ENCODE measurements around the gene CLASP1. TPM values are rescaled to one million over a fixed set of nuclear protein-coding genes. Genes with fewer than 3 reads are reported as not detected.

CLASP1 gene
- total and polyA plus RNA-seq, 2 experiments from 2014 or later: 20.1 to 37.4 TPM

DNA sequence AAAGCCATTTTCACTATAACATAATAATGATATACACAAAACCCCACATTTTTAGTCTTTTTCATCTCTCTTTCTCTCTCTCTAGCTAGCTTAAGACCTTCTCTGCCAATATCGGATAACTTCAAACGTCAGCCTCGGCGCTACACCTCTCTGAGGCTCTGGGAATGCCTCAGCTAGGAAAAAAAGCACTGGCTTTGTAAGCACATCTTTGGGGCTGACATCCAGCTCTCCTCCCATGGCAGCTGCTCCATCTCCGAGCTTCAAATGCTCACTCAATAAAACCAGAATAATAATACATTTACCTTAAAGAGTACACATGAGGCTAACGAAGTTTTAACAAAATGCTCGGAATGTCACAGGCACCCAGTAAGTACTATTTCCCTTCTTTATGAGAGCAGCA, 107.8 kb downstream of the CLASP1 start:
- H3K4me3 ChIP-seq: no peak overlapping the region
- in situ Hi-C loops (cut with MboI): loop anchor here (25.0 kb wide), 1 partner anchor 171 kb away; no protein-coding TSS in a partner anchor

DNA sequence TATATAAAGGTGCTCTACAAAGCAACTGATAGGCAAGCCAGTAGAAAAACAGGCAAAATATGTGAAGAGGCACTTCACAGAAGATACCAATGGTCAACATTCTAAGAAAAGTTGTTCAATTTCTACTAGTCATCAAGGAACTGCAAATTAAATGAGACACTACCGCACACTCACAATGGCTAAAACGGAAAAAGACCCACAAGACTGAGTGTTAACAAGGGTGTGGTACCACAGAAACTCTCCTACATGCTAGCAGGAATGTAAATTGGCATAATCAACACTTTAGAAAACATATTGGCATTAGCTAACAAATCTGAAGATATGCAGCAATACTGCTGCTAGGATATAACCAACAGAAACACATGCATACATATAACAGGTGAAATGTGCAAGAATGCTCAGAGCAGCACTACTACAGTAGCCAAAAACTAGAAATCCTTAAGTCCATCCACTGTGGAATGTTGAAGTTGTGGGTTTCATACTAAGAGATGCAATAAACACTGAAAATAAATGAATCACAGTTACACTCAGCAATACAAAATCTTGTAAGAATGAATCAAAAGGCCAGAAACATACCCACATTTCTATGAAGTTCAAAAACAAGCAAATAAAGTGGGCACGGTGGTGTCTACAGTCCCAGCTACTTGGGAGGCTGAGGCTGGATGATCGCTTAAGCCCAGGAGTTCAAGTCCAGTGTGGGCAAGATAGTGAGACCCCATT, 109.4 kb downstream of the CLASP1 start:
- Histone ChIP-seq H3K36me3 (ENCODE audit: low read depth) (no peaks in the 10 kb centered on the region), H4K20me1 (ENCODE audit: insufficient read depth) (peaks cover 37% of the 10 kb centered on the region; the same call in 1 of the 2 replicates), H3K79me2 (ENCODE audit: insufficient read depth) (peaks cover 99% of the 10 kb centered on the region), H3K9me2 (ENCODE audit: insufficient read depth) (no peaks in the 10 kb centered on the region), H2AFZ (no peak overlapping the region), H3K27me3 (replicated peaks; ENCODE audit: insufficient read depth) (no peaks in the 10 kb centered on the region), H3K4me3 (no peak overlapping the region), H3K9me3 (ENCODE audit: low read depth) (no peaks in the 10 kb centered on the region), H3K9ac (no peak overlapping the region), H3F3A (ENCODE audit: insufficient read depth) (peaks cover 18% of the 10 kb centered on the region), H3K4me2 (ENCODE audit: unreplicated experiment) (peak overlapping the region; percentile 6), H3K4me1 (ENCODE audit: insufficient read depth) (peaks cover 16% of the 10 kb centered on the region), H3K27ac (no peak overlapping the region)
- TF ChIP-seq EZH2phosphoT487 (IDR thresholded peaks at IDR 0.05; ENCODE audit: insufficient read depth, low read depth) (no peak), EZH2 (IDR thresholded peaks at IDR 0.05; ENCODE audit: insufficient read depth, poor library complexity, severe bottlenecking) (no peak)
- DNase-seq: peak; percentile 47
- WGBS, 2 experiments (ENCODE audit: low coverage in 1 of 2, low lambda C conversion rate in 2 of 2, missing lambda C conversion rate in 2 of 2): 66 to 70% methylated on average over 4 of the region's 4 CpGs
- in situ Hi-C loops (cut with MboI): loop anchor here (25.0 kb wide), 1 partner anchor 172 kb away; no protein-coding TSS in a partner anchor

More for the DNA sequence above, 107.8 kb downstream of the CLASP1 start:
- Histone ChIP-seq H3K4me2 (ENCODE audit: unreplicated experiment) (no peak overlapping the region), H3K27ac (no peak overlapping the region), H3K79me2 (ENCODE audit: insufficient read depth) (peaks cover 100% of the 10 kb centered on the region), H3K36me3 (ENCODE audit: low read depth) (no peaks in the 10 kb centered on the region), H4K20me1 (ENCODE audit: insufficient read depth) (peaks cover 42% of the 10 kb centered on the region; the same call in 1 of the 2 replicates), H3F3A (ENCODE audit: insufficient read depth) (peaks cover 18% of the 10 kb centered on the region), H3K27me3 (replicated peaks; ENCODE audit: insufficient read depth) (no peaks in the 10 kb centered on the region), H3K4me1 (ENCODE audit: insufficient read depth) (peaks cover 16% of the 10 kb centered on the region), H3K9ac (no peak overlapping the region), H2AFZ (no peak overlapping the region), H3K9me2 (ENCODE audit: insufficient read depth) (no peaks in the 10 kb centered on the region), H3K9me3 (ENCODE audit: low read depth) (no peaks in the 10 kb centered on the region)
- WGBS, 2 experiments (ENCODE audit: low coverage in 1 of 2, low lambda C conversion rate in 2 of 2, missing lambda C conversion rate in 2 of 2): 60 to 68% methylated on average over 7 of the region's 7 CpGs
- DNase-seq: no peak
- TF ChIP-seq EZH2 (IDR thresholded peaks at IDR 0.05; ENCODE audit: insufficient read depth, poor library complexity, severe bottlenecking) (no peak), EZH2phosphoT487 (IDR thresholded peaks at IDR 0.05; ENCODE audit: insufficient read depth, low read depth) (no peak)

DNA sequence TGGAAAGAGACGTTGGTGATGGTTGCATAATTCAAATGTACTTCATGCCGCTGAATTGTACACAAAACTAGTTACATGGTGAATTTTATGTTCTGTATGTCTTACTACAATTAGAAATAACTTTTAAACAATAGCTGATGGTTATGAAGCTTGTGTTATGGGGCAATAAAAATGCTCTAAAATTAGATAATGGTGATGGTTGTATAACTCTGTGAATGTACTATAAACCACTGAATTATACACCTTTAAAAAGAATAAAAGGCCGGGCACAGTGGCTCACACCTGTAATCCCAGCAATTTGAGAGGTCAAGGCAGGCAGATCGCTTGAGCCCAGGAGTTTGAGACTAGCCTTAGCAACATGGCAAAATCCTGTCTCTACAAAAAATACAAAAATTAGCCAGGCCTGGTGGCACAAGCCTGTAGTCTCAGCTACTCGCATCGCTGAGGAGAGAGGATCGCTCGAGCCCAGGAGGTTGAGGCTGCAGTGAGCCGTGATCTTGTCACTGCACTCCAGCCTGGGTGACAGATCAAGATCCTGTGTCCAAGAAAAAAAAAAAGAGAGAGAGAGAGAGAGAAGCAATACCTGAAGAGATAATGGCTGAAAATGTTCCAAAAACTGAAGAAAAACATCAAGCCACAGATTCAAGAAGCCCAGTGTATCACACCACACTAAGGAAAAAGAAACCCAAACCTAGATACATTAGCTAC, 112.3 kb downstream of the CLASP1 start:
- Histone ChIP-seq H3F3A (ENCODE audit: insufficient read depth) (peaks cover 18% of the 10 kb centered on the region), H3K4me2 (ENCODE audit: unreplicated experiment) (no peak overlapping the region), H3K9me3 (ENCODE audit: low read depth) (no peaks in the 10 kb centered on the region), H3K9me2 (ENCODE audit: insufficient read depth) (no peaks in the 10 kb centered on the region), H3K36me3 (ENCODE audit: low read depth) (no peaks in the 10 kb centered on the region), H3K9ac (no peak overlapping the region), H2AFZ (no peak overlapping the region), H3K4me1 (ENCODE audit: insufficient read depth) (peaks cover 20% of the 10 kb centered on the region), H3K27me3 (replicated peaks; ENCODE audit: insufficient read depth) (no peaks in the 10 kb centered on the region), H3K4me3 (no peak overlapping the region), H4K20me1 (ENCODE audit: insufficient read depth) (peaks cover 20% of the 10 kb centered on the region; the same call in 1 of the 2 replicates), H3K79me2 (ENCODE audit: insufficient read depth) (peaks cover 98% of the 10 kb centered on the region), H3K27ac (no peak overlapping the region)
- WGBS, 2 experiments (ENCODE audit: low coverage in 1 of 2, low lambda C conversion rate in 2 of 2, missing lambda C conversion rate in 2 of 2): 93% methylated on average over 9 of the region's 9 CpGs
- TF ChIP-seq EZH2 (IDR thresholded peaks at IDR 0.05; ENCODE audit: insufficient read depth, poor library complexity, severe bottlenecking) (no peak), EZH2phosphoT487 (IDR thresholded peaks at IDR 0.05; ENCODE audit: insufficient read depth, low read depth) (no peak)
- in situ Hi-C loops (cut with MboI): loop anchor here (25.0 kb wide), 1 partner anchor 175 kb away; no protein-coding TSS in a partner anchor
- DNase-seq: no peak

DNA sequence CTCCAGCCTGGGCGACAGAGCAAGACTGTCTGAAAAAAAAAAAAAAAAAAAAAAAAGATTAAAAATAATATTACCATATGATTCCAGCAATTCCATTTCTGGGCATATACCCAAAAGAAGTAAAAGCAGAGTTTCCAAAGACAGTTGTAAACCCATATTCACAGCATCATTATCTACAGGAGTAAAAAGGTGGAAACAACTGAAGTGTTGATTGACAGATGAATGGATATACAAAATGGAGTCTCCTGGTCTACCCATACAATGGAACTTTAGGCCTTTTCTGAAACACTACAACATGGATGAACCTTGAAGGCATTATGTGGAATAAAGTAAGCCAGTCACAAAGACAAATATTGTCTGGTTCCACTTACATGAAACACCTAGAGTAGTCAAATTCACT, 112.9 kb downstream of the CLASP1 start:
- Histone ChIP-seq H3K9me2 (ENCODE audit: insufficient read depth) (no peaks in the 10 kb centered on the region), H3K79me2 (ENCODE audit: insufficient read depth) (peaks cover 91% of the 10 kb centered on the region), H3K36me3 (ENCODE audit: low read depth) (no peaks in the 10 kb centered on the region), H3K4me2 (ENCODE audit: unreplicated experiment) (no peak overlapping the region), H3K4me3 (no peak overlapping the region), H3K27me3 (replicated peaks; ENCODE audit: insufficient read depth) (no peaks in the 10 kb centered on the region), H2AFZ (no peak overlapping the region), H3F3A (ENCODE audit: insufficient read depth) (peaks cover 24% of the 10 kb centered on the region), H3K9ac (no peak overlapping the region), H4K20me1 (ENCODE audit: insufficient read depth) (peaks cover 20% of the 10 kb centered on the region; the same call in 1 of the 2 replicates), H3K9me3 (ENCODE audit: low read depth) (no peaks in the 10 kb centered on the region), H3K4me1 (ENCODE audit: insufficient read depth) (peaks cover 25% of the 10 kb centered on the region), H3K27ac (no peak overlapping the region)
- in situ Hi-C loops (cut with MboI): loop anchor here (25.0 kb wide), 1 partner anchor 176 kb away; no protein-coding TSS in a partner anchor
- DNase-seq: no peak
- WGBS, 2 experiments (ENCODE audit: low coverage in 1 of 2, low lambda C conversion rate in 2 of 2, missing lambda C conversion rate in 2 of 2): 83% methylated on average over 1 of the region's 1 CpG; no CpG with 5 or more reads in 1 of the 2 experiments
- TF ChIP-seq EZH2 (IDR thresholded peaks at IDR 0.05; ENCODE audit: insufficient read depth, poor library complexity, severe bottlenecking): no peak
- no peak for TF ChIP-seq EZH2phosphoT487 (IDR thresholded peaks at IDR 0.05; ENCODE audit: insufficient read depth, low read depth)

Measured in GM23248 (cell line).